OCI-LY1 (cell line): ENCODE data around the gene LDLRAD4.

Experiments used
- H2AFZ ChIP-seq: fragments of 200-600 bp; sonication (generic), shearing (Covaris generic); 2 replicates; pipeline ENCODE4 v1.6.0; 2014; ENCODE audit warnings: antibody characterized with exemption, mild to moderate bottlenecking, low read length
- H3F3A ChIP-seq: fragments of 200-600 bp; sonication (generic), shearing (Covaris generic); 2 replicates; pipeline ENCODE4 v1.6.0; 2014; ENCODE audit warnings: mild to moderate bottlenecking, antibody characterized with exemption, low read length, moderate library complexity; ENCODE audit not compliant: insufficient read depth
- H3K27ac ChIP-seq: fragments of 200-600 bp; sonication (generic); 2 replicates; pipeline ENCODE4 v1.5.1; 2014; ENCODE audit warnings: low read length, mixed run types, mild to moderate bottlenecking, low read depth; ENCODE audit not compliant: poor library complexity, severe bottlenecking
- H3K27me3 ChIP-seq: fragments of 200-600 bp; sonication (generic); 2 replicates; pipeline ENCODE4 v1.6.0; 2014; ENCODE audit warnings: antibody characterized with exemption, mild to moderate bottlenecking, low read length, moderate library complexity; ENCODE audit not compliant: insufficient read depth
- H3K36me3 ChIP-seq: fragments of 200-600 bp; sonication (generic); 2 replicates; pipeline ENCODE4 v1.6.1; 2014; ENCODE audit warnings: mild to moderate bottlenecking, antibody characterized with exemption, low read length, moderate library complexity, mixed read lengths; ENCODE audit not compliant: insufficient read depth
- H3K4me1 ChIP-seq: fragments of 200-600 bp; sonication (generic); 2 replicates; pipeline ENCODE4 v1.5.1; 2014; ENCODE audit warnings: mild to moderate bottlenecking, low read length, moderate library complexity; ENCODE audit not compliant: insufficient read depth, severe bottlenecking
- H3K4me2 ChIP-seq: fragments of 200-600 bp; sonication (generic), shearing (Covaris generic); 2 replicates; pipeline ENCODE4 v1.6.1; 2014; ENCODE audit warnings: low read length
- H3K4me3 ChIP-seq: fragments of 200-600 bp; sonication (generic); 2 replicates; pipeline ENCODE4 v1.5.1; 2014; ENCODE audit warnings: low read length, low read depth, mild to moderate bottlenecking, mixed read lengths; ENCODE audit not compliant: poor library complexity, severe bottlenecking
- H3K79me2 ChIP-seq: fragments of 200-600 bp; shearing (Covaris generic); 2 replicates; pipeline ENCODE4 v1.6.1; 2016; ENCODE audit warnings: mixed run types, low read length, mixed read lengths; ENCODE audit not compliant: insufficient read depth
- H3K9ac ChIP-seq: fragments of 200-600 bp; sonication (generic), shearing (Covaris generic); 2 replicates; pipeline ENCODE4 v1.6.1; 2014; ENCODE audit warnings: mild to moderate bottlenecking, low read length, mixed read lengths
- H3K9me2 ChIP-seq: fragments of 200-600 bp; sonication (generic), shearing (Covaris generic); 2 replicates; pipeline ENCODE4 v1.6.1; 2014; ENCODE audit warnings: low read depth, mild to moderate bottlenecking, low read length, mixed read lengths
- H3K9me3 ChIP-seq: fragments of 200-600 bp; shearing (Covaris generic); 2 replicates; pipeline ENCODE4 v1.6.1; 2014; ENCODE audit warnings: low read length, mixed read lengths
- H4K20me1 ChIP-seq: fragments of 200-600 bp; sonication (generic), shearing (Covaris generic); 2 replicates; pipeline ENCODE4 v1.6.0; 2016; ENCODE audit warnings: mild to moderate bottlenecking, low read length; ENCODE audit not compliant: insufficient read depth
- CTCF ChIP-seq: fragments of 200-600 bp; sonication (generic), shearing (Covaris generic); IDR thresholded peaks from 2 replicates; pipeline ENCODE4 v1.5.1; 2017; ENCODE audit warnings: mild to moderate bottlenecking, antibody characterized with exemption, low read length, moderate library complexity, mixed read lengths
- EZH2 ChIP-seq: fragments of 200-600 bp; sonication (generic), shearing (Covaris generic); IDR thresholded peaks from 2 replicates; pipeline ENCODE4 v1.8.0; 2017; ENCODE audit warnings: borderline replicate concordance, mixed run types, mild to moderate bottlenecking, antibody characterized with exemption, low read length, moderate library complexity, mixed read lengths

Gene LDLRAD4

GRCh38 chr18:13573750-13574149 lies 355.2 kb downstream of the LDLRAD4 start:
- TF ChIP-seq CTCF (no peak), EZH2 (no peak)

GRCh38 chr18:13574355-13574754 lies 355.8 kb downstream of the LDLRAD4 start:
- Histone ChIP-seq H3K36me3 (no peaks in the 10 kb centered on the region), H3K9ac (no peak overlapping the region), H3K79me2 (no peaks in the 10 kb centered on the region), H3K27me3 (no peaks in the 10 kb centered on the region), H3K4me3 (no peak overlapping the region), H3K4me1 (peaks cover 37% of the 10 kb centered on the region), H3K9me2 (no peaks in the 10 kb centered on the region), H3K4me2 (no peak overlapping the region), H2AFZ (no peak overlapping the region), H3K9me3 (no peaks in the 10 kb centered on the region), H4K20me1 (no peaks in the 10 kb centered on the region), H3F3A (no peaks in the 10 kb centered on the region), H3K27ac (no peak overlapping the region)
- TF ChIP-seq EZH2 (no peak), CTCF (no peak)

More at GRCh38 chr18:13573750-13574149, 355.2 kb downstream of the LDLRAD4 start:
- H3K9ac ChIP-seq, result no peak overlapping the region
- H3K4me2 ChIP-seq, result no peak overlapping the region
- H3K79me2 ChIP-seq, result no peaks in the 10 kb centered on the region
- H4K20me1 ChIP-seq, result no peaks in the 10 kb centered on the region
- no peak overlapping the region for H3K27ac ChIP-seq
- no peak overlapping the region for H2AFZ ChIP-seq
- no peak overlapping the region for H3K4me3 ChIP-seq
- peaks cover 37% of the 10 kb centered on the region for H3K4me1 ChIP-seq
- no peaks in the 10 kb centered on the region for H3K27me3 ChIP-seq
- no peaks in the 10 kb centered on the region for H3K9me3 ChIP-seq
- no peaks in the 10 kb centered on the region for H3F3A ChIP-seq
- no peaks in the 10 kb centered on the region for H3K9me2 ChIP-seq
- no peaks in the 10 kb centered on the region for H3K36me3 ChIP-seq

- Histone ChIP-seq H2AFZ (no peak overlapping the region), H3K4me2 (no peak overlapping the region), H4K20me1 (no peaks in the 10 kb centered on the region), H3K4me1 (peaks cover 41% of the 10 kb centered on the region), H3K9ac (no peak overlapping the region), H3K9me3 (no peaks in the 10 kb centered on the region), H3K9me2 (no peaks in the 10 kb centered on the region), H3K36me3 (no peaks in the 10 kb centered on the region), H3F3A (no peaks in the 10 kb centered on the region), H3K79me2 (no peaks in the 10 kb centered on the region), H3K27ac (no peak overlapping the region), H3K27me3 (no peaks in the 10 kb centered on the region), H3K4me3 (no peak overlapping the region)
- TF ChIP-seq EZH2 (no peak), CTCF (no peak)
These were observed 356.2 kb downstream of the LDLRAD4 start for GRCh38 chr18:13574761-13575160.
